ENCODE results near the gene ENAM.

DNA sequence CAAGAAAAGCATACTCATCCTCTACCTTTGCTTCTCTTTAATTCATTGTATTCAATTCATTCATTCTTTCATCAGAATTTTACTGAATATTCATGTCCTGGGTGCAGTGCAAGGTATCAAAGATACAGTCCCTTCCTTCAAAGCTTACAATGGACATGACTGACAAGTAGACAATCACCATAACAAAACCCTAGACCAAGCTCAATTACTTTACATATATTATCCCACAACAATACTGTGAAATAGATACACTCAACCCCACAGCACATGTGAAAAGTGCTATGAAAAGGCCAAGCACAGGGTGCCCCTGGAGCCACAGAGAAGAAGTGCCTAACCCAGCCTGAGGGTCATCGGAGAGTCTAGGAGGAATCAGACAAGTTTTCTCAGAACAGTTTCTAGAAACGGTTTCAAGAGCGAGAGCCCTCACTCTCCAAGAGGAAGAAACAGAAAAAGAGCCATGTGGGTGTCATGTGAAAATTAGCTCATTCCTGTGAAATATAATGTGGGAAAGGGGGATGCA is 21.1 kb upstream of the ENAM start:
- TF ChIP-seq CTCF (IDR thresholded peaks at IDR 0.05) (no peak), POLR2A (IDR thresholded peaks at IDR 0.05) (no peak), EP300 (IDR thresholded peaks at IDR 0.05) (no peak)
